Vagina (tissue), 2 donors: ENCODE results near the gene P3H4. TPM values are rescaled to one million over a fixed set of nuclear protein-coding genes. Genes with fewer than 3 reads are reported as not detected.

ENCODE experiments used
- DNase-seq, 2 donors: peaks; one replicate each; pipeline ENCODE4 v3.0.0-alpha.2; 2017; ENCODE audit errors: extremely low spot score in 2 of 2
- H3K27ac ChIP-seq: fragments of 200-600 bp; sonication (generic); one replicate; pipeline ENCODE4 v1.5.1; 2019
- H3K27me3 ChIP-seq: fragments of 200-600 bp; sonication (generic); one replicate; pipeline ENCODE4 v1.5.1; 2019
- H3K36me3 ChIP-seq, 2 donors: fragments of 200-600 bp; sonication (generic); one replicate each; pipeline ENCODE4 v1.5.1; 2017 to 2019
- H3K4me1 ChIP-seq: fragments of 200-600 bp; sonication (generic); one replicate; pipeline ENCODE4 v1.5.1; 2019
- H3K4me3 ChIP-seq, 2 donors: fragments of 200-600 bp; sonication (generic); 1 replicate in 1 of 2; 2 replicates in 1 of 2; pipeline ENCODE4 v1.5.1; 2016 to 2019
- H3K9me3 ChIP-seq: fragments of 200-600 bp; sonication (generic); one replicate; pipeline ENCODE4 v1.5.1; 2019
- CTCF ChIP-seq, 3 experiments: fragments of 450-650 bp in 2 of 3; fragments of 200-600 bp in 1 of 3; sonication (generic) in 1 of 3; IDR thresholded peaks; one replicate each; pipeline ENCODE4 v1.5.1; 2017 to 2019; ENCODE audit warnings: antibody characterized with exemption in 3 of 3, mild to moderate bottlenecking in 2 of 3, moderate library complexity in 2 of 3
- POLR2A ChIP-seq, 2 donors: fragments of 450-650 bp; IDR thresholded peaks; one replicate each; pipeline ENCODE4 v1.6.1; 2017; ENCODE audit warnings: antibody characterized with exemption in 2 of 2, mild to moderate bottlenecking in 2 of 2, moderate library complexity in 2 of 2
- POLR2AphosphoS5 ChIP-seq, 2 donors: sonication (generic); formaldehyde crosslinking; IDR thresholded peaks; one replicate each; pipeline ENCODE4 v1.9.0; 2017; ENCODE audit warnings: antibody characterized with exemption in 2 of 2, mild to moderate bottlenecking in 2 of 2, low read depth in 1 of 2; ENCODE audit not compliant: insufficient read depth in 1 of 2
- intact Hi-C: fragments of 100-400 bp; cut with DNase I; formaldehyde crosslinking; loops from one replicate; pipeline ENCODE4 v1.15.1; 2023
- total RNA-seq: library from RNA; depleted of rRNA; stranded (reverse); fragments of >200 nt; gene quantifications from one replicate; pipeline ENCODE4 v1.2.3, GENCODE V29; 2016

Gene P3H4
- total RNA-seq, 1 donor from 2014 or later, result 11.5 TPM

DNA sequence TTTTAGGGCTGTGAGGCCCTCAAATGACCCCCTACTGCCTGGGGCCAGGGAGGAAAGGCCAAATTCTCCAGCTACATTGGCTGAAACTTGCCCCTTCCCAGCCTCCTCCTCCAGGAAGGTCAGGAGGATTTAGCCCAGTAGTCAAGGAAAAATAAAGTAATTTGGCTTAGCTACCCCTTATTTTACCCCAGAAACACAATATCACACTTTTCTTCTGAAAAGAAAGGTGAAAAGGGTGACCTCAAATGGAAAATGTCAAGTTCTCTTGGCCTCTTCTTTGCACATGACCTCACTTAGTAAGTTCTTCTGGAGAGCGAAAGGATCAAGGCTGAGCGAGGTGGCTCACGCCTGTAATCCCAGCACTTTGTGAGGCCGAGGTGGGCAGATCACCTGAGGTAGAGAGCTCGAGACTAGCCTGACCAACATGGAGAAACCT lies 17.2 kb downstream of the P3H4 start:
- TF ChIP-seq CTCF (IDR thresholded peaks at IDR 0.05) (no peak), POLR2A (IDR thresholded peaks at IDR 0.05) (no peak), POLR2AphosphoS5 (IDR thresholded peaks at IDR 0.05; ENCODE audit: insufficient read depth in 1 of 2, low read depth in 1 of 2) (no peak)
- Histone ChIP-seq H3K27ac (peak overlapping the region; percentile 44), H3K27me3 (no peaks in the 10 kb centered on the region), H3K36me3 (no peaks in the 10 kb centered on the region), H3K4me1 (peaks cover 32% of the 10 kb centered on the region), H3K9me3 (no peaks in the 10 kb centered on the region), H3K4me3 (no peak overlapping the region)
- DNase-seq, result no peak
- intact Hi-C loops, result no loop called here

DNA sequence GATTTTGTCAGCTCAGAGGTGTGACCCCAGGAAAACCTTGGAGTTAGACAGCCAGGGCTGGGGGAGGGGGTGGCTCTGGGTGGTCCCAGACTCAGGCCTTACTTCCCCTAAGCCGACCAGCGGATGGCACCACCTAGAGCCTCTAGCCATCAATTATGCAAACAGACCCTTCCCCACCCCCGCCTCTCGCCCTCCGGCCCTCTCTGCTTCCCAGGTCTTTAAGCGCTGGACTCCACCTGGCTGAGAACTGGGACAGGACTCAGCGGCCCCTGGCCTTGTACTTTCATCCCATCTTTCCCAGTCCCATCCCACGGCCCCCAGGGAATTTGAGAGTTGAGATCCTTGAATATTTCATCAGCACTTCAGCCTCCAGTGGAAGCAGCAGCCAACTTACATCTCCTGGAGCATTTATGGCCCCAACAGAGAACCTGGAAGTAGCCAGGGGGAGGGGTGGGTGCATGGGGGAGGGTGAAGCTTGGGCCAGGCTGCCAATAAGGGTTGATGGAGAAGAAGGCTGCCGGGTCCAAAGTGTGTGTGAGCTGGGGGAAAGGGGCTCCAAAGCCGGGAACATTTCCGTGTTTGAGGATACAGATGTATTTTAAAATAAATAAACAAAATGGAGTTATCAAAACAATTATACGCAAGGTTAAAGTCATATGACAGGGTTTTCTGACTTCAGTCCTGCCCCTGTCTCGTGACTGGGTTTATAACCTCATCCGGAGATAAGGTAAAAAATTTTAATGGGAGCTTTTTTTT lies 17.8 kb downstream of the P3H4 start:
- H3K27ac ChIP-seq, result peak overlapping the region; percentile 62
- no peaks in the 10 kb centered on the region for H3K27me3 ChIP-seq
- no peaks in the 10 kb centered on the region for H3K36me3 ChIP-seq
- no peak for DNase-seq
- peaks cover 38% of the 10 kb centered on the region for H3K4me1 ChIP-seq
- H3K9me3 ChIP-seq, result no peaks in the 10 kb centered on the region
- intact Hi-C loops, result no loop called here
- no peak for TF ChIP-seq POLR2A (IDR thresholded peaks at IDR 0.05)
- TF ChIP-seq CTCF (IDR thresholded peaks at IDR 0.05), result no peak
- no peak for TF ChIP-seq POLR2AphosphoS5 (IDR thresholded peaks at IDR 0.05; ENCODE audit: insufficient read depth in 1 of 2, low read depth in 1 of 2)
- no peak overlapping the region for H3K4me3 ChIP-seq

- H3K4me1 ChIP-seq, result peaks cover 45% of the 10 kb centered on the region
- no peak overlapping the region for H3K4me3 ChIP-seq
- no peak for DNase-seq
Measured at GRCh38 chr17:41792845-41793783, 18.6 kb downstream of the P3H4 start.

GRCh38 chr17:41787021-41787418 lies 24.7 kb downstream of the P3H4 start:
- H3K27ac ChIP-seq, result peak overlapping the region; percentile 75
- intact Hi-C loops, result no loop called here
- no peak for DNase-seq
- peak overlapping the region in 1 of 2 donors; percentile 81 for H3K4me3 ChIP-seq
- H3K36me3 ChIP-seq, result no peaks in the 10 kb centered on the region
- TF ChIP-seq POLR2AphosphoS5 (IDR thresholded peaks at IDR 0.05; ENCODE audit: insufficient read depth in 1 of 2, low read depth in 1 of 2) (peak in 1 of 2 donors; percentile 90), POLR2A (IDR thresholded peaks at IDR 0.05) (no peak)
- peaks cover 73% of the 10 kb centered on the region for H3K4me1 ChIP-seq
- no peaks in the 10 kb centered on the region for H3K27me3 ChIP-seq
- no peaks in the 10 kb centered on the region for H3K9me3 ChIP-seq

More at GRCh38 chr17:41792845-41793783, 18.6 kb downstream of the P3H4 start:
- TF ChIP-seq POLR2AphosphoS5 (IDR thresholded peaks at IDR 0.05; ENCODE audit: insufficient read depth in 1 of 2, low read depth in 1 of 2), result peak; percentile 57 to 63
- no peak for TF ChIP-seq CTCF (IDR thresholded peaks at IDR 0.05)
- peak overlapping the region; percentile 62 for H3K27ac ChIP-seq
- intact Hi-C loops, result no loop called here
- no peaks in the 10 kb centered on the region for H3K36me3 ChIP-seq
- no peaks in the 10 kb centered on the region for H3K9me3 ChIP-seq
- H3K27me3 ChIP-seq, result no peaks in the 10 kb centered on the region

- peak in 1 of 2 donors; percentile 85 for TF ChIP-seq POLR2AphosphoS5 (IDR thresholded peaks at IDR 0.05; ENCODE audit: insufficient read depth in 1 of 2, low read depth in 1 of 2)
- TF ChIP-seq POLR2A (IDR thresholded peaks at IDR 0.05), result peak; percentile 24 to 89
- TF ChIP-seq CTCF (IDR thresholded peaks at IDR 0.05), result peak in 2 of 3 experiments; percentile 14 to 28
- Histone ChIP-seq H3K36me3 (no peaks in the 10 kb centered on the region), H3K4me1 (peaks cover 74% of the 10 kb centered on the region), H3K4me3 (peak within 1 kb of the TSS; percentile 80 to 81), H3K27ac (peak within 1 kb of the TSS; percentile 98), H3K27me3 (no peaks in the 10 kb centered on the region), H3K9me3 (no peaks in the 10 kb centered on the region)
- peak in 1 of 2 donors; percentile 99 for DNase-seq
- intact Hi-C loops, result no loop called here
Measured at GRCh38 chr17:41786227-41787020, 25.3 kb downstream of the P3H4 start, which contains the start of gene JUP. Gene JUP, minus strand, starts transcription at chr17:41786711. Its CDS starts 14,857 bp downstream, at chr17:41771854.
